CD8-positive, alpha-beta memory T cell (primary cell): ENCODE results near the gene DNAH14. TPM values are rescaled to one million over a fixed set of nuclear protein-coding genes. Genes with fewer than 3 reads are reported as not detected.
A peak's percentile ranks its signal among the peaks of the same experiment; 100 is the strongest.

ENCODE experiments used
- CTCF ChIA-PET: fragments of 350-600 bp; sonication (Branson Sonifier 250); formaldehyde crosslinking; loops from one replicate; lab custom pipeline; 2021; ENCODE audit warnings: antibody characterized with exemption; lab: Charles Lee
- POLR2A ChIA-PET: fragments of 350-600 bp; sonication (Branson Sonifier 250); formaldehyde crosslinking; loops from one replicate; lab custom pipeline; 2021; ENCODE audit warnings: antibody characterized with exemption; lab: Charles Lee
- DNase-seq, 5 donors: peaks; one replicate each; pipeline versions ENCODE4 v3.0.0 to v3.0.0-alpha.2; 2020 to 2022; ENCODE audit warnings: mixed read lengths in 1 of 5
- H3K27ac ChIP-seq: one replicate; pipeline ENCODE4 v1.7.0; 2013; ENCODE audit warnings: low read depth, mild to moderate bottlenecking, low read length, moderate library complexity
- H3K27me3 ChIP-seq: 2 replicates; pipeline ENCODE4 v1.7.0; 2013; ENCODE audit warnings: low read length, mild to moderate bottlenecking; ENCODE audit not compliant: insufficient read depth, poor library complexity, severe bottlenecking
- H3K36me3 ChIP-seq: 2 replicates; pipeline ENCODE4 v1.7.0; 2013; ENCODE audit warnings: mild to moderate bottlenecking, low read length, moderate library complexity; ENCODE audit not compliant: insufficient read depth
- H3K4me1 ChIP-seq: 2 replicates; pipeline ENCODE4 v1.7.0; 2013; ENCODE audit warnings: mild to moderate bottlenecking, low read length, moderate library complexity; ENCODE audit not compliant: insufficient read depth
- H3K4me3 ChIP-seq: 2 replicates; pipeline ENCODE4 v1.7.0; 2013; ENCODE audit warnings: mild to moderate bottlenecking, low read length
- H3K9me3 ChIP-seq: 2 replicates; pipeline ENCODE4 v1.7.0; 2013; ENCODE audit warnings: mild to moderate bottlenecking, low read length
- H3K27ac Mint-ChIP-seq, 8 donors: one replicate each; pipeline ENCODE4 v1.8.0; 2020 to 2021; ENCODE audit warnings: mixed read lengths in 8 of 8, mild to moderate bottlenecking in 6 of 8, inconsistent platforms in 3 of 8, moderate library complexity in 3 of 8
- H3K27me3 Mint-ChIP-seq, 2 donors: one replicate each; pipeline ENCODE4 v1.8.0; 2020 to 2021; ENCODE audit warnings: mixed read lengths in 2 of 2, mild to moderate bottlenecking in 1 of 2, moderate library complexity in 1 of 2
- H3K36me3 Mint-ChIP-seq, 3 donors: one replicate each; pipeline ENCODE4 v1.8.0; 2020 to 2021; ENCODE audit warnings: mixed read lengths in 3 of 3, inconsistent platforms in 1 of 3, mild to moderate bottlenecking in 1 of 3
- H3K4me1 Mint-ChIP-seq, 3 donors: one replicate each; pipeline ENCODE4 v1.8.0; 2020 to 2021; ENCODE audit warnings: mixed read lengths in 3 of 3, inconsistent platforms in 1 of 3, mild to moderate bottlenecking in 1 of 3
- H3K4me3 Mint-ChIP-seq, 7 donors: one replicate each; pipeline ENCODE4 v1.8.0; 2020 to 2021; ENCODE audit warnings: mixed read lengths in 7 of 7, mild to moderate bottlenecking in 6 of 7, moderate library complexity in 4 of 7, inconsistent platforms in 2 of 7
- H3K9me3 Mint-ChIP-seq, 5 donors: one replicate each; pipeline ENCODE4 v1.8.0; 2020 to 2022; ENCODE audit warnings: mixed read lengths in 5 of 5, mild to moderate bottlenecking in 3 of 5, moderate library complexity in 2 of 5, inconsistent platforms in 1 of 5
- polyA plus RNA-seq: library from polyadenylated mRNA; unstranded; fragments of 300-500 nt; fragmentation: Illumina TruSeq; gene quantifications from one replicate; pipeline ENCODE4 v1.2.3, GENCODE V29; 2021
- total RNA-seq, 2 experiments: library from RNA; stranded (reverse); gene quantifications; one replicate each; pipeline ENCODE4 v1.2.3, GENCODE V29; 2021

Gene DNAH14
- total and polyA plus RNA-seq, 3 experiments from 2014 or later, result 0.26 TPM; not detected in 2

GRCh38 chr1:225428881-225429455 is 499.5 kb downstream of the DNAH14 start:
- no peaks in the 10 kb centered on the region for H3K9me3 ChIP-seq
- H3K27ac ChIP-seq, result peak overlapping the region; percentile 86
- H3K36me3 Mint-ChIP-seq, result peaks cover 0 to 13% (median 0%) of the 10 kb centered on the region in 3 donors
- POLR2A ChIA-PET, result interaction anchor here (1.0 to 4.9 kb wide), 11 partner anchors 12 to 634 kb away, joined by 3 to 98 read pairs (median 6); partner anchors contain the start of genes H3-3A, SDE2, SRP9 and TMEM63A
- peak overlapping the region; percentile 86 to 95 (median 91) for H3K4me3 Mint-ChIP-seq
- peak overlapping the region; percentile 38 to 96 (median 92) for H3K27ac Mint-ChIP-seq
- H3K36me3 ChIP-seq, result no peaks in the 10 kb centered on the region
- H3K27me3 ChIP-seq, result no peaks in the 10 kb centered on the region
- H3K4me1 ChIP-seq, result peaks cover 34% of the 10 kb centered on the region
- H3K4me3 ChIP-seq, result peak overlapping the region; percentile 88
- H3K4me1 Mint-ChIP-seq, result peaks cover 35 to 40% (median 39%) of the 10 kb centered on the region in 3 donors
- no peaks in the 10 kb centered on the region for H3K9me3 Mint-ChIP-seq
- CTCF ChIA-PET, result interaction anchor here (0.6 to 3.4 kb wide), 7 partner anchors 9 to 45 kb away, joined by 3 to 35 read pairs (median 7); no protein-coding TSS in a partner anchor
- DNase-seq, result no peak
- H3K27me3 Mint-ChIP-seq, result no peaks in the 10 kb centered on the region

- H3K27me3 Mint-ChIP-seq, result no peaks in the 10 kb centered on the region
- H3K4me1 Mint-ChIP-seq, result peaks cover 22 to 26% (median 25%) of the 10 kb centered on the region in 3 donors
- Histone ChIP-seq H3K4me3 (no peak overlapping the region), H3K9me3 (no peaks in the 10 kb centered on the region), H3K27me3 (no peaks in the 10 kb centered on the region), H3K36me3 (no peaks in the 10 kb centered on the region), H3K4me1 (peaks cover 21% of the 10 kb centered on the region), H3K27ac (no peak overlapping the region)
- no peaks in the 10 kb centered on the region for H3K9me3 Mint-ChIP-seq
- ChIA-PET CTCF (interaction anchor here (2.6 kb wide), 1 partner anchor 11 kb away, joined by 7 read pairs; no protein-coding TSS in a partner anchor), POLR2A (interaction anchor here (0.7 to 0.8 kb wide), 2 partner anchors 37 to 730 kb away, joined by 3 to 5 read pairs; no protein-coding TSS in a partner anchor)
- DNase-seq, result no peak
- H3K4me3 Mint-ChIP-seq, result peak overlapping the region in 1 of 7 donors; percentile 75
- peaks cover 0 to 13% (median 0%) of the 10 kb centered on the region in 3 donors for H3K36me3 Mint-ChIP-seq
- H3K27ac Mint-ChIP-seq, result peak overlapping the region in 1 of 8 donors; percentile 40
These were observed 500.8 kb downstream of the DNAH14 start for GRCh38 chr1:225430301-225430700.

GRCh38 chr1:225431081-225431863 is 501.8 kb downstream of the DNAH14 start:
- CTCF ChIA-PET, result interaction anchor here (1.6 to 2.6 kb wide), 2 partner anchors 10 to 29 kb away, joined by 3 to 7 read pairs; no protein-coding TSS in a partner anchor
- H3K27ac Mint-ChIP-seq, result no peak overlapping the region
- no peaks in the 10 kb centered on the region for H3K36me3 ChIP-seq
- peaks cover 11% of the 10 kb centered on the region for H3K4me1 ChIP-seq
- no peaks in the 10 kb centered on the region for H3K9me3 ChIP-seq
- no peak overlapping the region for H3K4me3 Mint-ChIP-seq
- POLR2A ChIA-PET, result interaction anchor here (2.0 kb wide), 1 partner anchor 13 kb away, joined by 6 read pairs; no protein-coding TSS in a partner anchor
- H3K36me3 Mint-ChIP-seq, result peaks cover 0 to 13% (median 0%) of the 10 kb centered on the region in 3 donors
- no peaks in the 10 kb centered on the region for H3K27me3 ChIP-seq
- no peak overlapping the region for H3K27ac ChIP-seq
- no peak overlapping the region for H3K4me3 ChIP-seq
- peaks cover 12 to 17% (median 16%) of the 10 kb centered on the region in 3 donors for H3K4me1 Mint-ChIP-seq
- H3K27me3 Mint-ChIP-seq, result no peaks in the 10 kb centered on the region
- H3K9me3 Mint-ChIP-seq, result no peaks in the 10 kb centered on the region
- DNase-seq, result no peak

GRCh38 chr1:225434046-225434445 is 504.6 kb downstream of the DNAH14 start:
- Mint-ChIP-seq H3K4me1 (peaks cover 4 to 8% (median 6%) of the 10 kb centered on the region in 3 donors), H3K4me3 (no peak overlapping the region), H3K36me3 (no peaks in the 10 kb centered on the region), H3K27me3 (no peaks in the 10 kb centered on the region), H3K9me3 (no peaks in the 10 kb centered on the region), H3K27ac (no peak overlapping the region)
- no peaks in the 10 kb centered on the region for H3K9me3 ChIP-seq
- DNase-seq, result no peak
- H3K4me1 ChIP-seq, result peaks cover 4% of the 10 kb centered on the region
- CTCF ChIA-PET, result interaction anchor here (1.5 kb wide), 1 partner anchor 11 kb away, joined by 7 read pairs; no protein-coding TSS in a partner anchor
- POLR2A ChIA-PET, result no interaction called here
- H3K27me3 ChIP-seq, result no peaks in the 10 kb centered on the region
- no peaks in the 10 kb centered on the region for H3K36me3 ChIP-seq
- H3K27ac ChIP-seq, result no peak overlapping the region
- no peak overlapping the region for H3K4me3 ChIP-seq

GRCh38 chr1:225435076-225435475 is 505.6 kb downstream of the DNAH14 start:
- no peak overlapping the region for H3K4me3 ChIP-seq
- Mint-ChIP-seq H3K9me3 (no peaks in the 10 kb centered on the region), H3K4me1 (peaks cover 0 to 4% (median 3%) of the 10 kb centered on the region in 3 donors), H3K4me3 (no peak overlapping the region), H3K27ac (no peak overlapping the region), H3K36me3 (no peaks in the 10 kb centered on the region), H3K27me3 (no peaks in the 10 kb centered on the region)
- H3K27ac ChIP-seq, result no peak overlapping the region
- H3K4me1 ChIP-seq, result no peaks in the 10 kb centered on the region
- no peaks in the 10 kb centered on the region for H3K27me3 ChIP-seq
- no peaks in the 10 kb centered on the region for H3K36me3 ChIP-seq
- CTCF ChIA-PET, result no interaction called here
- H3K9me3 ChIP-seq, result no peaks in the 10 kb centered on the region
- no peak for DNase-seq
- POLR2A ChIA-PET, result no interaction called here

- no peak overlapping the region for H3K27ac ChIP-seq
- no peaks in the 10 kb centered on the region for H3K9me3 ChIP-seq
- Mint-ChIP-seq H3K4me3 (no peak overlapping the region), H3K4me1 (peaks cover 0 to 4% (median 3%) of the 10 kb centered on the region in 3 donors), H3K36me3 (no peaks in the 10 kb centered on the region), H3K27ac (peak overlapping the region in 1 of 8 donors; percentile 74), H3K27me3 (no peaks in the 10 kb centered on the region), H3K9me3 (no peaks in the 10 kb centered on the region)
- H3K36me3 ChIP-seq, result no peaks in the 10 kb centered on the region
- no peak overlapping the region for H3K4me3 ChIP-seq
- no peaks in the 10 kb centered on the region for H3K4me1 ChIP-seq
- POLR2A ChIA-PET, result no interaction called here
- H3K27me3 ChIP-seq, result no peaks in the 10 kb centered on the region
- DNase-seq, result no peak
- CTCF ChIA-PET, result no interaction called here
These were observed 506.0 kb downstream of the DNAH14 start for GRCh38 chr1:225435487-225435886.

- DNase-seq, result no peak
- Mint-ChIP-seq H3K36me3 (no peaks in the 10 kb centered on the region), H3K27ac (peak overlapping the region in 1 of 8 donors; percentile 74)
These were observed 506.5 kb downstream of the DNAH14 start for GRCh38 chr1:225435957-225436392.

More at GRCh38 chr1:225435957-225436392, 506.5 kb downstream of the DNAH14 start:
- H3K36me3 ChIP-seq, result no peaks in the 10 kb centered on the region
- H3K4me1 ChIP-seq, result no peaks in the 10 kb centered on the region
- H3K27me3 ChIP-seq, result no peaks in the 10 kb centered on the region
- no peaks in the 10 kb centered on the region for H3K9me3 ChIP-seq
- H3K4me3 ChIP-seq, result no peak overlapping the region
- Mint-ChIP-seq H3K27me3 (no peaks in the 10 kb centered on the region), H3K4me1 (peaks cover 3 to 4% (median 4%) of the 10 kb centered on the region in 3 donors), H3K4me3 (no peak overlapping the region), H3K9me3 (no peaks in the 10 kb centered on the region)
- no peak overlapping the region for H3K27ac ChIP-seq
- POLR2A ChIA-PET, result no interaction called here
- CTCF ChIA-PET, result no interaction called here
